HepG2 (cell line): ENCODE data around the gene SLCO2A1. TPM values are rescaled to one million over a fixed set of nuclear protein-coding genes. Genes with fewer than 3 reads are reported as not detected.

Experiments used
- ATAC-seq: fragments of 200-7000 bp; cut with Tn5 transposase; 3 replicates; pipeline ENCODE4 v1.9.1; 2020; ENCODE audit warnings: mild to moderate bottlenecking, moderate library complexity
- BruUV-seq: library from RNA; stranded (reverse); fragments of 400-500 nt; replicated peaks from 2 replicates; lab custom pipeline; 2021; lab: Mats Ljungman, UMichigan
- CTCF ChIA-PET: fragments of 300-600 bp; formaldehyde crosslinking; extraction: SDS; loops from one replicate; lab custom pipeline; 2021; ENCODE audit warnings: low total read pairs, inconsistent platforms, low intra/inter-chr PET ratio; lab: Yijun Ruan, JAX
- POLR2A ChIA-PET: fragments of 350-600 bp; sonication (Branson Sonifier 250); formaldehyde crosslinking; loops from one replicate; lab custom pipeline; 2020; ENCODE audit warnings: antibody characterized with exemption, inconsistent platforms; lab: Yijun Ruan, JAX
- DNase-seq: peaks from one replicate; pipeline ENCODE4 v3.0.0-alpha.2; 2015; ENCODE audit warnings: low spot score
- FAIRE-seq: peaks from 3 replicates; lab custom pipeline; 2011; peaks lifted over from hg19 to GRCh38; lab: Jason Lieb, UNC
- H2AFZ ChIP-seq: one replicate; pipeline ENCODE4 v1.6.1; 2011; ENCODE audit warnings: low read length, inconsistent platforms
- H3K27ac ChIP-seq: fragments of 300-600 bp; 3 replicates; pipeline ENCODE4 v1.8.0; 2011; ENCODE audit warnings: mixed run types, mild to moderate bottlenecking, mixed read lengths, low read length, inconsistent platforms; ENCODE audit not compliant: insufficient read depth; ENCODE audit errors: extremely low read length
- H3K27me3 ChIP-seq, 2 experiments: fragments of 200-600 bp in 1 of 2; 2 replicates in 1 of 2; 3 replicates in 1 of 2; pipeline versions ENCODE4 v1.6.0 to v1.8.0; 2011; ENCODE audit warnings: low read length in 2 of 2, mild to moderate bottlenecking in 2 of 2, moderate library complexity in 2 of 2, inconsistent platforms in 1 of 2; ENCODE audit not compliant: insufficient read depth in 2 of 2, control insufficient read depth in 1 of 2
- H3K36me3 ChIP-seq, 2 experiments: fragments of 200-600 bp in 1 of 2; replicated peaks in 1 of 2; 2 replicates in 1 of 2; 3 replicates in 1 of 2; pipeline versions ENCODE4 v1.5.1 to v1.8.0; 2011; ENCODE audit warnings: low read length in 2 of 2, inconsistent platforms in 1 of 2; ENCODE audit not compliant: insufficient read depth in 2 of 2, control insufficient read depth in 1 of 2
- H3K4me1 ChIP-seq: 2 replicates; pipeline ENCODE4 v1.5.1; 2012; ENCODE audit warnings: low read length, inconsistent platforms; ENCODE audit not compliant: insufficient read depth
- H3K4me2 ChIP-seq: 2 replicates; pipeline ENCODE4 v1.6.0; 2011; ENCODE audit warnings: low read depth, low read length, inconsistent platforms
- H3K4me3 ChIP-seq, 3 experiments: fragments of 200-600 bp in 1 of 3; sonication (generic), shearing (Covaris generic) in 1 of 3; replicated peaks in 1 of 3; 2 replicates each; pipeline ENCODE4 v1.5.1; 2011 to 2016; ENCODE audit warnings: low read length in 3 of 3, inconsistent platforms in 2 of 3, low read depth in 2 of 3, mild to moderate bottlenecking in 2 of 3, control low read depth in 1 of 3, mixed read lengths in 1 of 3; ENCODE audit not compliant: insufficient read depth in 1 of 3
- H3K79me2 ChIP-seq: one replicate; pipeline ENCODE4 v1.6.1; 2011; ENCODE audit warnings: low read length, inconsistent platforms; ENCODE audit not compliant: insufficient read depth
- H3K9ac ChIP-seq: 2 replicates; pipeline ENCODE4 v1.6.0; 2011; ENCODE audit warnings: mild to moderate bottlenecking, low read depth, low read length, inconsistent platforms; ENCODE audit not compliant: insufficient read depth
- H3K9me3 ChIP-seq: 2 replicates; pipeline ENCODE4 v1.5.1; 2012; ENCODE audit warnings: mild to moderate bottlenecking, low read length
- H4K20me1 ChIP-seq: 2 replicates; pipeline ENCODE4 v1.6.0; 2011; ENCODE audit warnings: inconsistent platforms, mild to moderate bottlenecking, low read length, moderate library complexity; ENCODE audit not compliant: insufficient read depth
- NFAT5 ChIP-seq: sonication (generic); formaldehyde crosslinking; IDR thresholded peaks from 2 replicates; pipeline ENCODE4 v1.4.0; 2020; ENCODE audit warnings: missing genetic modification reagents
- PRDM4 ChIP-seq: sonication (generic); formaldehyde crosslinking; IDR thresholded peaks from 2 replicates; pipeline ENCODE4 v1.9.0; 2021; ENCODE audit warnings: missing genetic modification reagents, borderline replicate concordance
- SRSF9 ChIP-seq: fragments of 200-400 bp; formaldehyde crosslinking; IDR thresholded peaks from 2 replicates; pipeline ENCODE4 v1.6.1; 2018; ENCODE audit warnings: borderline replicate concordance, mild to moderate bottlenecking, low read depth, low read length; ENCODE audit not compliant: insufficient read depth, poor library complexity, severe bottlenecking
- ZNF749 ChIP-seq: sonication (generic); formaldehyde crosslinking; IDR thresholded peaks from 2 replicates; pipeline ENCODE4 v1.8.0; 2022; ENCODE audit warnings: mild to moderate bottlenecking, missing genetic modification reagents, moderate library complexity, borderline replicate concordance
- ZNF768 ChIP-seq: sonication (generic); formaldehyde crosslinking; IDR thresholded peaks from 2 replicates; pipeline ENCODE4 v1.4.0; 2020; ENCODE audit warnings: missing genetic modification reagents
- ZSCAN20 ChIP-seq: sonication (generic); formaldehyde crosslinking; IDR thresholded peaks from 2 replicates; pipeline ENCODE4 v1.4.0; 2020; ENCODE audit warnings: missing genetic modification reagents, mild to moderate bottlenecking, borderline replicate concordance
- WGBS: methylation state at CpG from one replicate; pipeline ENCODE4 v1.1.6; 2017; ENCODE audit warnings: low lambda C conversion rate; 5-methylcytosine and 5-hydroxymethylcytosine counted together
- in situ Hi-C: cut with HindIII; loops from 2 replicates; pipeline ENCODE4 v1.10.0; 2017; ENCODE audit warnings: low pct_unique_long_range_greater_than_20kb; ENCODE audit not compliant: extremely low pct_ligation_motif_present
- intact Hi-C: fragments of 100-400 bp; cut with micrococcal nuclease; formaldehyde crosslinking; loops from one replicate; pipeline ENCODE4 v1.10.0; 2022; ENCODE audit not compliant: unreplicated experiment
- polyA plus RNA-seq, 8 experiments: library from polyadenylated mRNA; depleted of rRNA in 3 of 8; stranded (reverse) in 7 of 8; unstranded in 1 of 8; fragments of >200 nt; fragmentation: Illumina TruSeq in 4 of 8; extraction: Trizol in 4 of 8; gene quantifications; 2 replicates each; pipeline versions ENCODE4 v1.2.1 to v1.2.3, GENCODE V29; 2011 to 2016; ENCODE audit warnings: low read depth in 4 of 8, missing spikeins in 1 of 8, mixed read lengths in 1 of 8; ENCODE audit not compliant: insufficient read depth in 1 of 8
- total RNA-seq, 5 experiments: library from RNA; depleted of rRNA; stranded (reverse); fragments of >200 nt; fragmentation: Illumina TruSeq; extraction: Trizol; gene quantifications; 2 replicates each; pipeline ENCODE4 v1.2.3, GENCODE V29; 2016; ENCODE audit warnings: low read depth in 1 of 5

Gene SLCO2A1
- total and polyA plus RNA-seq, 2 of the 13 experiments (the other 11 are each of a cell fraction or from before 2014, with no cell fraction given) = 0.04 TPM; not detected in 1

GRCh38 chr3:133973249-133973980 lies 56.3 kb downstream of the SLCO2A1 start:
- POLR2A ChIA-PET = no interaction called here
- no peaks in the 10 kb centered on the region for H3K9me3 ChIP-seq
- H2AFZ ChIP-seq = no peak overlapping the region
- intact Hi-C loops (no loop called here), in situ Hi-C loops (no loop called here)
- H3K79me2 ChIP-seq = no peaks in the 10 kb centered on the region
- no peaks in the 10 kb centered on the region for H3K4me1 ChIP-seq
- FAIRE-seq = no peak
- no peak overlapping the region for H3K4me2 ChIP-seq
- 24% methylated on average over 8 of the region's 8 CpGs for WGBS
- CTCF ChIA-PET = no interaction called here
- H3K27ac ChIP-seq = no peak overlapping the region
- H3K27me3 ChIP-seq = peaks cover 0 to 8% of the 10 kb centered on the region in 2 experiments; a peak in 2 of 5 replicates
- no peak overlapping the region for H3K4me3 ChIP-seq
- no TSS peak for BruUV-seq
- TF ChIP-seq ZNF749 (CRISPR knock-in tag) (no peak), ZNF768 (CRISPR knock-in tag) (no peak), PRDM4 (CRISPR knock-in tag) (no peak), SRSF9 (no peak), NFAT5 (CRISPR knock-in tag) (no peak), ZSCAN20 (CRISPR knock-in tag) (no peak)
- H3K9ac ChIP-seq = no peak overlapping the region
- no peak for DNase-seq
- no peak for ATAC-seq
- no peaks in the 10 kb centered on the region for H4K20me1 ChIP-seq
- H3K36me3 ChIP-seq = no peaks in the 10 kb centered on the region
